Esophagus muscularis mucosa (tissue), 4 donors: ENCODE measurements around the gene DENND2A. TPM values are rescaled to one million over a fixed set of nuclear protein-coding genes. Genes with fewer than 3 reads are reported as not detected.

Source experiments
- DNase-seq: peaks from one replicate; pipeline ENCODE4 v3.0.0-alpha.2; 2017; ENCODE audit errors: extremely low spot score
- H3K27ac ChIP-seq, 4 donors: fragments of 200-600 bp; sonication (generic); replicated peaks in 1 of 4; 1 replicate in 3 of 4; 2 replicates in 1 of 4; pipeline ENCODE4 v1.5.1; 2016 to 2019; ENCODE audit warnings: mild to moderate bottlenecking in 1 of 4
- H3K27me3 ChIP-seq, 4 donors: fragments of 200-600 bp; sonication (generic); one replicate each; pipeline versions ENCODE4 v1.5.1 to v1.6.0; 2016 to 2019
- H3K36me3 ChIP-seq, 4 donors: fragments of 200-600 bp; sonication (generic); one replicate each; pipeline ENCODE4 v1.5.1; 2016 to 2019
- H3K4me1 ChIP-seq, 4 donors: fragments of 200-600 bp; sonication (generic); one replicate each; pipeline ENCODE4 v1.5.1; 2016 to 2019
- H3K4me3 ChIP-seq, 4 donors: fragments of 200-600 bp; sonication (generic); 1 replicate in 2 of 4; 2 replicates in 2 of 4; pipeline ENCODE4 v1.5.1; 2016 to 2019; ENCODE audit warnings: mild to moderate bottlenecking in 4 of 4, moderate library complexity in 1 of 4
- H3K9me3 ChIP-seq, 4 donors: fragments of 200-600 bp; sonication (generic); 1 replicate in 3 of 4; 2 replicates in 1 of 4; pipeline ENCODE4 v1.5.1; 2016 to 2019
- EP300 ChIP-seq: sonication (generic); formaldehyde crosslinking; IDR thresholded peaks from one replicate; pipeline ENCODE4 v1.6.1; 2017; ENCODE audit warnings: antibody characterized with exemption
- POLR2A ChIP-seq: fragments of 450-650 bp; IDR thresholded peaks from one replicate; pipeline ENCODE4 v1.6.1; 2017; ENCODE audit warnings: antibody characterized with exemption, moderate library complexity, mild to moderate bottlenecking, low read depth
- POLR2AphosphoS5 ChIP-seq, 2 donors: sonication (generic); formaldehyde crosslinking; IDR thresholded peaks; one replicate each; pipeline ENCODE4 v1.6.1; 2017; ENCODE audit warnings: antibody characterized with exemption in 2 of 2
- WGBS: methylation state at CpG from one replicate; pipeline ENCODE4 v1.1.5; 2018; 5-methylcytosine and 5-hydroxymethylcytosine counted together
- intact Hi-C: fragments of 100-400 bp; cut with DNase I; formaldehyde crosslinking; loops from one replicate; pipeline ENCODE4 v1.15.1; 2023
- total RNA-seq, 4 donors: library from RNA; depleted of rRNA; stranded (reverse); fragments of >200 nt; gene quantifications; one replicate each; pipeline versions ENCODE4 v1.1.0 to v1.2.1, GENCODE V29; 2016
- TF ChIP-seq, protein P1 (sequence below), 3 experiments: fragments of 200-600 bp in 2 of 3; fragments of 450-650 bp in 1 of 3; sonication (generic) in 2 of 3; IDR thresholded peaks; one replicate each; pipeline ENCODE4 v1.5.1; 2017 to 2019; ENCODE audit warnings: antibody characterized with exemption in 3 of 3, mild to moderate bottlenecking in 2 of 3, moderate library complexity in 1 of 3

DENND2A gene
- total RNA-seq, 4 donors from 2014 or later, result 46.4 to 77.2 (median 59.2) TPM

DNA sequence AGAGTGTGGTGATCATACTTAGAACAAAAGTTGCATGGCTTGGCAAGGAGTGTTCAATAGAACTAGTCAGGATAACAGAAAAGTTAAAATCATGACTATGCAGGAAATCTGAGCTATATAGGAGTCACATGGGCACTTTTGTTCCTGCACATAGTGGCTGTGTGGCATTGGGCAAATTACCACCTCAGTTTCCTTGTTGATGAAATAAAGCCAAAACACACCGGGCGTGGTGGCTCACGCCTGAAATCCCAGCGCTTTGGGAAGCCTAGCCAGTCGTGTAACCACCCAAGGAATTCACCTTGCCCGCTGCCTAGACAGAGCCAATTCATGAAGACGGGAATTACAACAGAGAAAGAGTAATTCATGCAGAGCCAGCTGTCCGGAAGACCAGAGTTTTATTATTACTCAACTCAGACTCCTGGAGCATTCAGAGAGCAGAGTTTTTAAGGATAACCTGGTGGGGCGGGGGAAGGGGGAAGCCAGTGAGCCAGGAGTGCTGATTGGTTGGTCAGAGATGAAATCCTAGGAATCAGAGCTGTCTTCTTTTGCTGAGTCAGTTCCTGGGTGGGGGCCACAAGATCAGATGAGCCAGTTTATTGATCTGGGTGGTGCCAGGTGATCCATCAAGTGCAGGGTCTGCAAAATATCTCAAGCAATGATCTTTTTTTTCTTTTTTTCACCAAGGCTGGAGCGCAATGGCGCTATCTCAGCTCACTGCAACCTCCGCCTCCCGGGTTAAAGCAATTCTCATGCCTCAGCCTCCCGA lies 154.9 kb downstream of the DENND2A start:
- DNase-seq, result no peak
- intact Hi-C loops, result no loop called here
- Histone ChIP-seq H3K9me3 (no peaks in the 10 kb centered on the region), H3K4me1 (no peaks in the 10 kb centered on the region), H3K27ac (no peak overlapping the region), H3K36me3 (no peaks in the 10 kb centered on the region), H3K4me3 (no peak overlapping the region), H3K27me3 (no peaks in the 10 kb centered on the region)
- TF ChIP-seq POLR2A, result no peak
- TF ChIP-seq EP300, result no peak
- TF ChIP-seq POLR2AphosphoS5 (IDR thresholded peaks at IDR 0.05), result no peak
- TF ChIP-seq, protein P1, sequence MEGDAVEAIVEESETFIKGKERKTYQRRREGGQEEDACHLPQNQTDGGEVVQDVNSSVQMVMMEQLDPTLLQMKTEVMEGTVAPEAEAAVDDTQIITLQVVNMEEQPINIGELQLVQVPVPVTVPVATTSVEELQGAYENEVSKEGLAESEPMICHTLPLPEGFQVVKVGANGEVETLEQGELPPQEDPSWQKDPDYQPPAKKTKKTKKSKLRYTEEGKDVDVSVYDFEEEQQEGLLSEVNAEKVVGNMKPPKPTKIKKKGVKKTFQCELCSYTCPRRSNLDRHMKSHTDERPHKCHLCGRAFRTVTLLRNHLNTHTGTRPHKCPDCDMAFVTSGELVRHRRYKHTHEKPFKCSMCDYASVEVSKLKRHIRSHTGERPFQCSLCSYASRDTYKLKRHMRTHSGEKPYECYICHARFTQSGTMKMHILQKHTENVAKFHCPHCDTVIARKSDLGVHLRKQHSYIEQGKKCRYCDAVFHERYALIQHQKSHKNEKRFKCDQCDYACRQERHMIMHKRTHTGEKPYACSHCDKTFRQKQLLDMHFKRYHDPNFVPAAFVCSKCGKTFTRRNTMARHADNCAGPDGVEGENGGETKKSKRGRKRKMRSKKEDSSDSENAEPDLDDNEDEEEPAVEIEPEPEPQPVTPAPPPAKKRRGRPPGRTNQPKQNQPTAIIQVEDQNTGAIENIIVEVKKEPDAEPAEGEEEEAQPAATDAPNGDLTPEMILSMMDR (IDR thresholded peaks at IDR 0.05), result no peak
- 80% methylated on average over 13 of the region's 14 CpGs for WGBS

DNA sequence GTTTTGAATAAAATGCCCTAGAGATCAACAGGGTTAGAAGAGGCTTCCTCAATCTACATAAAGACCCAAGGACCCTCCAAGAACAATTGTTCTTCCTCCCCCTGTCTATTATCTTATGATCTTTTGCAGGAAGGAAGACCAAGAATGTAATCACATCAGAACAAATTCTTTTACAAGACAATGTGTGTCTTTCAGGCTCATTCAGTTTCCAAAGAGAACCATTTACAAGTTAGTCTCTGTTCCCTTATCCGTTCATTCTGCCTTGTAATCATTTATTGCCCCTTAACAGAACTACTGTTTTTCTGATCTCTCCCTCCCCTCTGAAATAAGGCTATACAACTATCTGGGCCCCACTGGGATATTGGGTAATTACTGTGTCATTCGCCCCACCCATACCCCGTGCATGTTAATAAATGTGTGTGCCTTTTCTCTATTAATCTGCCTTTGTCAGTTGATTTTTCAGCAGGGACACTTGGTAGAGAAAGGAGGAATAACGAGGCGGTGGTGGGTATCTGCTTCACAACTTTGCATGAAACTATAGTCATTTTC lies 155.6 kb downstream of the DENND2A start:
- intact Hi-C loops, result no loop called here
- WGBS, result 71% methylated on average over 5 of the region's 5 CpGs
- TF ChIP-seq POLR2A (no peak), POLR2AphosphoS5 (IDR thresholded peaks at IDR 0.05) (no peak), EP300 (no peak)
- TF ChIP-seq, protein P1 (IDR thresholded peaks at IDR 0.05), result no peak

DNA sequence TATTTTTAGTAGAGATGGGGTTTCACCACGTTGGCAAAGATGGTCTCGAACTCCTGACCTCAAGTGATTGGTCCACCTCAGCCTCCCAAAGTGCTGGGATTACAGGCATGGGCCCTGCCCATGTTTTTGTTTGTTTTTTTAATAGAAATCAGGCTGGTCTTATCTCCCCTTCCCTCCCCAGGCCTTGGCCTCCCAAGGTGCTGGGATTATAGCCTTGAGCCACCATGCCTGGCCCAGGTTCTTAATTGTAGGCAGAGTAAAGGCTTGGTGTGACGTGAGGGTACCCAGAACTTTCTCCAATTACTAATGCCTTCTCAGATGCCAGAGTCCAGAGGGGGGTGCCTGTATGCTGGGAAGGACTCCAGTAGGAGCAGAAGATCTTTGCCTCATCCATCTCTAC lies 156.1 kb downstream of the DENND2A start:
- no peaks in the 10 kb centered on the region for H3K27me3 ChIP-seq
- peaks cover 0 to 5% (median 5%) of the 10 kb centered on the region in 4 donors for H3K4me1 ChIP-seq
- WGBS, result 91% methylated on average over 3 of the region's 3 CpGs
- no peaks in the 10 kb centered on the region for H3K9me3 ChIP-seq
- H3K4me3 ChIP-seq, result no peak overlapping the region
- intact Hi-C loops, result no loop called here
- H3K27ac ChIP-seq, result no peak overlapping the region
- no peak for DNase-seq
- no peaks in the 10 kb centered on the region for H3K36me3 ChIP-seq
- TF ChIP-seq POLR2AphosphoS5 (IDR thresholded peaks at IDR 0.05) (no peak), POLR2A (no peak), EP300 (no peak)
- TF ChIP-seq, protein P1 (IDR thresholded peaks at IDR 0.05), result no peak

More for the DNA sequence above, 155.6 kb downstream of the DENND2A start:
- Histone ChIP-seq H3K4me1 (no peaks in the 10 kb centered on the region), H3K36me3 (no peaks in the 10 kb centered on the region), H3K4me3 (no peak overlapping the region), H3K27ac (no peak overlapping the region), H3K9me3 (no peaks in the 10 kb centered on the region), H3K27me3 (no peaks in the 10 kb centered on the region)
- no peak for DNase-seq

DNA sequence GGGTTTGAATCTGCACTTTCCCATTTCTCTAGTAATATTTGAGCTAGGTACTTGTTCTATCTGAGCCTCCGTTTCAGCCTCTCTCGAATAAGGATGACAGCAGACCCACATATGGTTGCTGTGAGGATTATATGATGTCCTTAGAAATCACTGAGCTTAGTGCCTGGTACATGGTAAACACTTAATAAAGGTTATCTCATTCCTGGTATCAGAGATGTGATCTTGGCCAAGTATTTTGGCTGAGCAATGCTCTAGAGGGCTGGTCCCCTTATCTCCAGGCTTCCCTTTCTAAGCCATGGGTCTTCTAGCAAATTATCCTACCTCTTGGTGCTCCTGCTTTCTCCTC lies 160.9 kb downstream of the DENND2A start:
- WGBS, result 10% methylated on average over 2 of the region's 2 CpGs
- H3K36me3 ChIP-seq, result no peaks in the 10 kb centered on the region
- H3K27ac ChIP-seq, result peak overlapping the region; percentile 89 to 94 (median 93)
- H3K4me3 ChIP-seq, result peak overlapping the region; percentile 89 to 99 (median 96)
- H3K9me3 ChIP-seq, result no peaks in the 10 kb centered on the region
- H3K27me3 ChIP-seq, result no peaks in the 10 kb centered on the region
- intact Hi-C loops, result loop anchor here (5.0 kb wide), 1 partner anchor 173 kb away; no protein-coding TSS in a partner anchor
- DNase-seq, result no peak
- TF ChIP-seq POLR2AphosphoS5 (IDR thresholded peaks at IDR 0.05), result no peak
- TF ChIP-seq, protein P1 (IDR thresholded peaks at IDR 0.05), result no peak
- no peak for TF ChIP-seq POLR2A
- no peak for TF ChIP-seq EP300
- H3K4me1 ChIP-seq, result peaks cover 21 to 36% (median 31%) of the 10 kb centered on the region in 4 donors
